HG03442 (cell line): ENCODE results near the gene ADAMTS14.
"Not testable (repeated sequence)": the region's sequence is repeated elsewhere in the genome, so short reads cannot be mapped to it uniquely, and the experiment has no call there.

Experiments
- ATAC-seq: cut with Tn5 transposase; IDR thresholded peaks from one replicate; pipeline ENCODE4 v1.9.1; 2021; ENCODE audit warnings: mild to moderate bottlenecking, moderate library complexity; ENCODE audit not compliant: unreplicated experiment

Gene ADAMTS14

DNA sequence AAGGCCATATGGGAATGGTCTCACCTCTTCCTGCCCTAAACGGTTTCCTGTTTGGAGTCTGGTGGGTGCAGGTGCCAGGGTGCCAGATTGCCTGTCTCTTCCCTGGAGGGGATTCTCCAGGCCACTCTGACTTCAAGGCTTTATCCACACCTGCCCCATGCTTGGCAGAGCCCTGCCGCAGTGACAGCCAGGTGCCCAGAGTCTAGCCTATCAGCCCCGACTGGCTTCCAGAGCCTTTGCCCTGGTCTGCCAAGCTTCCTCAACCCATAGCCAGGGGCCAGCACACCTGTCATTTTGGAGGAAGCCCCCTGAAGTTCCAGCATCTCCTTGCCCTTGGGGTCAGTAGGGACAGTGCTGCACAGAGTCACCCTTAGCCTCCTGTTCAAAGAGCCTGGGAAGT lies 91.3 kb downstream of the ADAMTS14 start:
- ATAC-seq, result no peak

GRCh38 chr10:70765794-70766594 lies 93.7 kb downstream of the ADAMTS14 start:
- no peak for ATAC-seq

DNA sequence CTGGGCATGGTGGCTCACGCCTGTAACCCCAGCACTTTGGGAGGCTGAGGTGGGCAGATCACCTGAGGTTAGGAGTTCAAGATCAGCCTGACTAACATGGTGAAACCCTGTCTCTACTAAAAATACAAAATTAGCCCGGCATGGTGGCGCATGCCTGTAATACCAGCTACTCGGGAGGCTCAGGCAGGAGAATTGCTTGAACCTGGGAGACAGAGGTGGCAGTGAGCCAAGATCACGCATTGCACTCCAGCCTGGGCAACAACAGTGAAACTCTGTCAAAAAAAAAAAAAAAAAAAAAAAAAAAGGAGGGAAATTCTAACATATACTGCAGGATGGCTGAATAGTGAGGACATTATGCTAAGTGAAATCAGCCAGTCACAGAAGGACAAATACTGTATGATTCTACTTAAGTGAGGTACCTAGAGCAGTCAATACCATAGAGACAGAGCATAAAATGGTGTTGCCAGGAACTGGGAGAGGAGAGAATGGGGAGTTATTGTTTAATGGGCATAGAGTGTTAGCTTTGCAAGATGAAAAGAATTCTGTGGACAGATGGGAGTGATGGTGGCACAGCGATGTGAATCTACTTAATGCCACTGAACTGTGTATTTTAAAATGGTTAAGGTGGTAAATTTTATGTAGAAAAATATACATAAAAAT lies 95.8 kb downstream of the ADAMTS14 start:
- not testable (repeated sequence) for ATAC-seq

DNA sequence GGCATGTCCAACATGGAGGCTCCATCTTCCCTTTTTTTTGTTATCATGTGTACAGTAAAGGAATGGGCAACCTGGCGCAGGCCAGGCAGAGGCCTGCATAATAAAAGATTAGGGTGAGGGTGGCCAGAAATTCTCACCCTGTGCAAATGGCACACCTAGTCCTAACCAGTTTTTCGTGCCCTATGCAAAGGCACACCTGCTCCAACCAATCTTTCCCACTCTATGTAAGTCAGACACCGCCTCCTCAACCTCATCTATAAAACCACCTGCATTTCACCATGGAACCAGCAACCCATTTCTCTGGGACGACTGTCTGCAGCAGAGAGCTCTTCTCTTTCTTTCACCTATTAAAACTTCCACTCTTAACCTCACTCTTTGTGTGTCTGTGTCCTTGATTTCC lies 96.8 kb downstream of the ADAMTS14 start:
- no peak for ATAC-seq

GRCh38 chr10:70770001-70770400 lies 97.7 kb downstream of the ADAMTS14 start:
- no peak for ATAC-seq

DNA sequence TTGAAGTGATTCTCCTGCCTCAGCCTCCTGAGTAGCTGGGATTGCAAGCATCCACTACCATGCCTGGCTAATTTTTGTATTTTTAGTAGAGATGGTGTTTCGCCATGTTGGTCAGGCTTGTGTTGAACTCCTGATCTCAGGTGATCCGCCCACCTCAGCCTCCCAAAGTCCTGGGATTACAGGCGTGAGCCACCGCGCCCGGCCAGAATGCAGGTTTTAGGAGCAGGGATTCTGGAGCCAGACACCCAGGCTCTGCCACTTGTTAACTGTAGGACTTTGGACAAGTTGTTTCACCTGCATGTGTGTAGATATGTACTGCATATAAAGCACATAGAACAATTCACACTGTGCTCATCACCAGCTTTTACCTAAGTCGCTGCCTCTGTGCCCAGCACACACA lies 98.2 kb downstream of the ADAMTS14 start:
- not testable (repeated sequence) for ATAC-seq

DNA sequence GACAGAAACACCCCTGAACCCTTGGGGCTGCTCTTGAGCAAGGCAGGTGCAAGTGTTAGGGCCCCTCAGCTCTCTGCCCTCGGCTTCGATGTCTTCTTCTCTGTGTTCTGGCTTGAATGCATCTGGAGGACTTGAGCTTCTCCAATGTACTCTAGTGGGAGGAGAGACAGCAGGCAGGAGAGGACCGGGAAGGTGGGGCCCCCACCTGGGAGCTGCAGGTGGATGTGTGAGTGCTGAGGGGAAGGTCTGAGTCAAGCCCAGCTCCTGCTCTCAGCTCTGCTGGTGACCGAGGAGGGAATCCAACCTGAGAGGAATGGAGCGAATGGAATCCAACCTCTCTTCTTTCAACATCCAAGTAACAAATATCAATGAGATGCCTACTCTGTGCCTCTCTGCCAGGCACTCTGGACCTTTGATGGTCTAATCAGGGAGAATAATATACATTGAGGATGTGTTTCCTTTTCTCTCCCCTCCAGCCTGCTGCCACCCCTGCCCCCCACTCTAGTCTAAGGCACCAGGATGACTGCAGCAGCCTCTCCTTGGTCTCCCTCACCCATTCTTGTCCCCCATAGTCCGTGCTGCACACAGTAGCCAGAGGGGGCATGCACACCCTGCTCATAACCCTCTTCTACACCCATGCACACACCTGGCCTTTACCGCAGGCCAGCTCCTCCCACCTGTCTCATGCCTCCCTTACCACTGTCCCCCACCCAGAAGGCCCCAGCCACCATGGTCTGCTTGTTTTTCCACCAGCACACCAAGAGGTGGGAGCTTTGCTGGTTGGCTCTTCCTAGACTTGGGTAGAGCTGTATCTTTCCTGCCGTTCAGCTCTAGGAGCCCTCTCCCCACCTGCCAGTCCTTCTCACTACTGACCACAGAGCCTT lies 99.2 kb downstream of the ADAMTS14 start:
- no peak for ATAC-seq

GRCh38 chr10:70772627-70773026 lies 100.3 kb downstream of the ADAMTS14 start:
- no peak for ATAC-seq

- ATAC-seq, result no peak
Measured at GRCh38 chr10:70773461-70773860, 101.2 kb downstream of the ADAMTS14 start.

DNA sequence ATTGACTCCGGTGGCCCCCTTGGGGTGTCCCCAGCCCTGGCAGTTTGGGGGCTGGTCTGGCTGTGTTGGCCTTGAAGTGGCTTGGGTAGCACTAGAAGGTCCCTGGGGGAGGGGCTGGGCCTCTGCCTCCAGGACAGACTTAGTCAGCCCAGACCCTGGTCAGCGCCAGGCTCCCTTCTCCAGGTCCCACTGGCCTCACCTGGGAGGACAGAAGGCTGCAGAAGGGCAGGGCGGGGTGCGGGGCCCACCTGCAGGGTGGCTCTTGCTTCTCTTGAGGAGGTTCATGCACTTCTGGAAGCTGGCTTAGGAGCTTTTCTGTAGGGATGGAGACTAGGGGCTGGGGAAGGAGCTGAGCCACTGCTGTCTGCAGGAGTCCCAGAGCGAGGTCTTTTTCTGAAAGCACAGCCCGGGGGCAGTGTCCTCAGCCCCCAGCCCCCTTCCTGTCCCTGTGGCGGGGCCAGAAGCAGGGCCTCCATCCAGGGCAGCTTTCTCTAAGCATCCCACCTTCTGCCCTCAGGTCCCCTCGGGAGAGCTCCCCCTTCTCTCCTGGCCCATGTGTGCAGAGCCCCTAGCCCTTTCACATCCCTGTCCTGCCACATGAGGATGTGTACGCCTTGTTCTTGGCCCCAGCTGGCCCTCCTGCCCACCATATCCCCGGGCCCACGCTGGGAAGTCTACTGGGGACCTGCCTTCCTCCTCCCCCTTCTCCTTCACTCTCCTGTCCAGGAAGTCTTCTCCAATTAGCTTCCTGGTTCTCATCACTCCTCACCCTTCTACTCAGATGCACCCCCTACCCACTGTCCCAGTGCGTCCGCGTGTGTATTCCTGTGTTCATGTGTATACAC lies 101.9 kb downstream of the ADAMTS14 start:
- no peak for ATAC-seq

DNA sequence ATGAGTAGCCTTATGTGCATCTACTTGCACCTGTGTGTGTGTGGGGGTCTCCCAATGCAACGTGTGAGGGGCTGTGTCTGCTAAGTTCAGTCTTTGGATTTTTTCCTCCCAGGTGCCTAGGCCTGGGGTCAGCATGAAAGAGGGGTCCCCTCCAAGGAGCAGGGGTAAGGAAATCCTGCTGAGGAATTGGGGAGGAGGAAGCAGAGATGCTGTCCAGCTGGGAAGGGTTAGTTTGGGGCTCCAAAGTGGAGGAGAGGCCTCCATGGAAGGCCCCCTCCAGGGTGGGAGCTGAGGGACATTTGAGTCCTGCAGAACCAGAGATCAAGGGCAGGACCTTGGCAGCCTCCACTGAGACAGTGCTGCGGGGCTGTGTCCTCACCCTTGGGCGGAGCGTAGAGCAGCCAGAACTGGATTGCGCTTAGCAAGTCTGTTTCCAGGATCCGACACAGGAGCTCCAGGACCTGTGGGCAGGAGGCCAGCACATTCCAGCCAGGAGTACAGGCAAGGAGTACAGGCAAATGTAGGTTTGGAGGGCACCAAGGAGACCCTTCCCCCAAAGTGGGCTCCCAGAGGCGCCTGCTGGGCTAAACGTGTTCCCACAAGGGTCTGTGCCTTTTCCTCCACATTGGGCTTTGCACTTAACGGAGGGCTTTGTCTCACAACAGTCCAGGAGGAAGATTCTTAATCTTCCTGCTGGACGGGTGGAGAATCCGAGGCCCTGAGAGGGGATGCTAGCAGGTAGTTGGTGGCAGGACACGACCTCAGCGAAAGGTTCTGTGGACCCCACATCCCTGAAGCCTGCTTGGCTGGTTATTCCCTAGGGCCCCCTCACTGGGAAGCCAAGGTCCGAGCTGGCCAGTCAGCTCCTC lies 102.7 kb downstream of the ADAMTS14 start:
- ATAC-seq, result no peak

- no peak for ATAC-seq
Measured at GRCh38 chr10:70775679-70776454, 103.6 kb downstream of the ADAMTS14 start.

GRCh38 chr10:70776455-70777005 lies 104.2 kb downstream of the ADAMTS14 start:
- no peak for ATAC-seq

- no peak for ATAC-seq
Measured at GRCh38 chr10:70777063-70777875, 105.0 kb downstream of the ADAMTS14 start.

DNA sequence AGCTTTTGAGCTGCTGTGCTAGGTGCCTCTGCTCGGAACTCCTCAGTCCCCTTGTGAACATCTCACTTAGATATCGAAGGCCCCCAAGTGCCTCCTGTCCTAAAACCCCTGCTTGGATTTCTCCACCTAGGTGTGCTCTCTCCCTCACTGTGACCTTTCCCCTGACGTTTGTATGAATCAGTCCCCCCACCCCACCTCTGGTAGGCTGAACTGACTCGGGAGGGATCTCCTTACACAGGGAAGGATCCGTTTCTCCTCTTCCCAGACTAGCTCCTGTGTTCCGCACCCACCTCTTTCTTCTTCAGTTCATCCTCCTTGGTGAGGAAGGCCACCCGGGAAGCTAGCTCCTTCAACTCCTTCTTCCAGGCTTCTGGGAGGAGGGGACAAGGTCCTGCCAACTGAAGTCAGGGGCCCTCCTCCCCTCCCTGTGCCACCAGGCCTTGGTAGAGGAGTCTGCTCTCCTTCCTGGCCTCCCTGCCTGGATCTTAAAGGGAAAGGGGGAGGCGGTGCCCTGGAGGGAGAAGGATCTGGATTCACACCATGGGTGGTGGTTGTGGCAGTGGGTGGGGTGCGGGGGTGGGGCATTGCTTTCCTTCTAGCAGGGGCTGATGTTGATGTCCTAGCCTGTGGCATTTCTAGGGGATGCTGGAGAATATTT lies 106.1 kb downstream of the ADAMTS14 start:
- ATAC-seq, result no peak

DNA sequence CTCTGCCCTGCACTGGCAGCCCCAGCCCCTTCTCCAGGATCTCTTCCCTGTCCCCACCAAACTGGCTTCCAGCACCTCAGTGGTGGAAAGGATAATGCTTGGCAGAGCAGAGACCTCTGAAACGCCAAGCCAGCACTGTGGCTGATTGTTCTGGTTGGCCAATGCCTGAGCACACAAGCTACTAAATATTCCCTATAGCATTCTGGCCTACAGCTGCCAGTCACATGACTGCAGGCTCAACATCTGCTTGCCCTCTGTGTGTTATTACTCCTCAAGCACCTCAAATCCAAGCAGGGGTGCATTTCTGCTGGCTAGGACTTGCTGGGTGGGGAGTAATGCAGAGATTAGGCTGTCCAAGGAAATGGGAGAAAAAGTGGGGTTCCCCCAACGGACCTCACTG lies 106.8 kb downstream of the ADAMTS14 start:
- no peak for ATAC-seq
